Measurements from ENCODE around the gene GPR25. TPM values are rescaled to one million over a fixed set of nuclear protein-coding genes. Genes with fewer than 3 reads are reported as not detected.
A peak's percentile ranks its signal among the peaks of the same experiment; 100 is the strongest.

GPR25 gene
- total and polyA plus RNA-seq, 4 donors, result 0.44 to 0.63 TPM; not detected in 2

DNA sequence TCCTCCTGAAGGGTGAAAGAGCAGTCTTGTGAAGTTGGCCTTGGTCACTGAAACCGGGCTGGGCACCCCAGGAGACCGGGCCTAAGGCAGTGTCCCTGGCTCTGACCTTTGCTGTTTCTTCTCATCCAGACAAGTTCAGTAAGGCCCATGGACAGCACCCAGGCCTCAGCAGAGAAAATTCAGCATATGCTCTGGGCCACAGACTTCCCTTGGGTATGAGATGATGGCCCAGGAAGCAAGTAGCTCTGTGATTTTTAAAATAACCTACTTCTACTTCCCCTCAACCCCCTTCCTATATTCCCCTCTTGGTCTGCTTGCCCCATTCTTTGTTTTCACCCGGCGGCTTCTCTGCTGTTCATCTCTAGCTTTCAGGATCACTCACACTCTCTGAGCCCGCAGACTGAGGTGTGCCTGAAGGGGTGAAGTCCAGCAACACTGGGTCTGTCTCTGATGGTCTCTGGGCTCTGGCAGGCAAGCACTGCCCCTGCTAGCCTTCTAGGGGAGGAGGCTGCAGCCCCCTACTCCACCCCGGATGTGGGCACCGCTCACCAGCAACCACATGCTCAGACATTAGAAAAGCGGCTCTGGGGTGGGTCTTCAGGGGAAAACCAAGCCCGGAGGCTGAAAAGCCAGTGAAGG lies 2.9 kb upstream of the GPR25 start:
- 80% methylated on average over 6 of the region's 9 CpGs for WGBS (ENCODE audit: insufficient coverage)
- H3K36me3 ChIP-seq (ENCODE audit: control insufficient read depth, insufficient read depth, low read length), result no peaks in the 10 kb centered on the region
- no peak overlapping the region for H3K27ac ChIP-seq (ENCODE audit: low read depth, low read length)
- peaks cover 25% of the 10 kb centered on the region for H3K27me3 ChIP-seq (ENCODE audit: control insufficient read depth, insufficient read depth, low read length)
- no peaks in the 10 kb centered on the region for H3K9me3 ChIP-seq (ENCODE audit: control insufficient read depth, insufficient read depth, low read length)
- H3K4me1 ChIP-seq (ENCODE audit: control insufficient read depth, insufficient read depth, low read length), result peaks cover 27% of the 10 kb centered on the region
- DNase-seq (ENCODE audit: low read depth in 4 of 6, low spot score in 6 of 6), result no peak
- no peak overlapping the region for H3K4me3 ChIP-seq (ENCODE audit: low read depth, low read length)

DNA sequence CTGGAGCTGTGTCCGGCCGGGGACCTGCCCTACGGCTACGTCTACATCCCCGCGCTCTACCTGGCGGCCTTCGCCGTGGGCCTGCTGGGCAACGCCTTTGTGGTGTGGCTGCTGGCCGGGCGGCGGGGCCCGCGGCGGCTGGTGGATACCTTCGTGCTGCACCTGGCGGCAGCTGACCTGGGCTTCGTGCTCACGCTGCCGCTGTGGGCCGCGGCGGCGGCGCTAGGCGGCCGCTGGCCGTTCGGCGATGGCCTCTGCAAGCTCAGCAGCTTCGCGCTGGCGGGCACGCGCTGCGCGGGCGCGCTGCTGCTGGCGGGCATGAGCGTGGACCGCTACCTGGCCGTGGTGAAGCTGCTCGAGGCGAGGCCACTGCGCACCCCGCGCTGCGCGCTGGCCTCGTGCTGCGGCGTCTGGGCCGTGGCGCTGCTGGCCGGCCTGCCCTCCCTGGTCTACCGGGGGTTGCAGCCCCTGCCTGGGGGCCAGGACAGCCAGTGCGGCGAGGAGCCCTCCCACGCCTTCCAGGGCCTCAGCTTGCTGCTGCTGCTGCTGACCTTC lies 412 bp downstream of the GPR25 start:
- Histone ChIP-seq H3K4me1 (ENCODE audit: control insufficient read depth, insufficient read depth, low read length) (peaks cover 19% of the 10 kb centered on the region), H3K27ac (ENCODE audit: low read depth, low read length) (no peak overlapping the region), H3K36me3 (ENCODE audit: control insufficient read depth, insufficient read depth, low read length) (no peaks in the 10 kb centered on the region), H3K9me3 (ENCODE audit: control insufficient read depth, insufficient read depth, low read length) (no peaks in the 10 kb centered on the region), H3K4me3 (ENCODE audit: low read depth, low read length) (no peak overlapping the region), H3K27me3 (ENCODE audit: control insufficient read depth, insufficient read depth, low read length) (peaks cover 28% of the 10 kb centered on the region)
- peak in 3 of 6 donors; percentile 28 to 81 (median 71) for DNase-seq (ENCODE audit: low read depth in 4 of 6, low spot score in 6 of 6)
- WGBS (ENCODE audit: insufficient coverage), result 8% methylated on average over 61 of the region's 61 CpGs

DNA sequence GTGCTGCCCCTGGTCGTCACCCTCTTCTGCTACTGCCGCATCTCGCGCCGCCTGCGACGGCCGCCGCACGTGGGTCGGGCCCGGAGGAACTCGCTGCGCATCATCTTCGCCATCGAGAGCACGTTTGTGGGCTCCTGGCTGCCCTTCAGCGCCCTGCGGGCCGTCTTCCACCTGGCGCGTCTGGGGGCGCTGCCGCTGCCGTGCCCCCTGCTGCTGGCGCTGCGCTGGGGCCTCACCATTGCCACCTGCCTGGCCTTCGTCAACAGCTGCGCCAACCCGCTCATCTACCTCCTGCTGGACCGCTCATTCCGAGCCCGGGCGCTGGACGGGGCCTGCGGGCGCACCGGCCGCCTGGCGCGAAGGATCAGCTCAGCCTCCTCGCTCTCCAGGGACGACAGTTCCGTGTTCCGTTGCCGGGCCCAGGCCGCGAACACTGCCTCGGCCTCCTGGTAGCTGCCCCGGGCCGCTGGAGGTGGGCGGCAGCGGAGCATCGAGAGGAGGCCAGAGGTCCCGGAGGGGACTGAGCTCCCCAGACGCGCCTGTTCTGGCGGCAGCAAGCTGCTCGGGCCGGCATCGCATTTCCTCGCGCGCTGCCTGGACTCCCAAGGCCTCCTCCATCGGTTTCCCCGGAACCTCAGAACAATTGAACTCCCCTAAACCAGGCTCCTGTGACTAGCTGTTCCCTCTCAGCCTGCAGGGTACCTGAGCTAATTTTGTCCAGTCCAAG lies 1.1 kb downstream of the GPR25 start:
- H3K4me3 ChIP-seq (ENCODE audit: low read depth, low read length), result no peak overlapping the region
- H3K4me1 ChIP-seq (ENCODE audit: control insufficient read depth, insufficient read depth, low read length), result peaks cover 19% of the 10 kb centered on the region
- no peaks in the 10 kb centered on the region for H3K36me3 ChIP-seq (ENCODE audit: control insufficient read depth, insufficient read depth, low read length)
- no peaks in the 10 kb centered on the region for H3K9me3 ChIP-seq (ENCODE audit: control insufficient read depth, insufficient read depth, low read length)
- H3K27me3 ChIP-seq (ENCODE audit: control insufficient read depth, insufficient read depth, low read length), result peaks cover 28% of the 10 kb centered on the region
- H3K27ac ChIP-seq (ENCODE audit: low read depth, low read length), result no peak overlapping the region
- 12% methylated on average over 65 of the region's 66 CpGs for WGBS (ENCODE audit: insufficient coverage)
- DNase-seq (ENCODE audit: low read depth in 4 of 6, low spot score in 6 of 6), result no peak

DNA sequence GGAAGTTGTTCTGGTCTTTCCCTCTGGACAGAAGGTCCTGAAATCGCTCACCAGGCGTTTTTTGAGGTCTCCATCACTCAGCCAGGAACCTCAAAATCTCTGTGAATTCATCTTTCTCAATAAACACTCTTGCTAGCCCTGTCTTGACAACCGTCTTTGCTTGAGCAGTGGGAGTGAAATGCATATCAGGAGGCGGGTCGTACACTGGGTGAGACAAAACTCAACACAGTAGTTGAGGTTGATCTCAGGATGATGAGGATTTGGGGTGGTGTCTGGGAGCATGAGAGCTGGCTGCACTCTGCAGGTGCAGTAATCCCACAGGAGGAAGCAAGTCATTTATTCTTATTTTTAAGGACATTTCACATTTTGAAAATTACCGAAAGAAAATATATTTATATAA lies 1.9 kb downstream of the GPR25 start:
- H3K27me3 ChIP-seq (ENCODE audit: control insufficient read depth, insufficient read depth, low read length), result peaks cover 28% of the 10 kb centered on the region

DNA sequence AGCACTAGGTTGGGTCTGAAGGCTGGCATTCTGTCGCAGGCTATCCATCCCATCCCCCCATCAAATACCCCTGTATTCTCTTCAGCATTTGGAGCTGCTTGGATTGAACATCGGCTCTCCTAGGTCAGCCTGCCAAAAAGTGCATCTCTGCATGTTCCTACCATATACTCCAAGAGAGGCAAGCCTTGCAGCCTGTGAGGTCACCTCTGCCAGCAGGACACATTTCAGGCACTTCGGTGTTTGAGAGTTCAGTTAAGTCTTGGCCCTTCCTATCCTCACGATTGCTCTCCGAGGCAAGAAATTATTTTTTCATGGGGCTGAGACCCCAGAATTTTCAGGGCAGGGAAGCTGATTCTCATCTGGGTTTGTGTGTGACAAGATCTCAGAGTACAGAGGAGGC lies 2.6 kb downstream of the GPR25 start:
- 85% methylated on average over 3 of the region's 5 CpGs for whole genome bisulfite sequencing (ENCODE audit: insufficient coverage)
- no peak overlapping the region for H3K27ac ChIP-seq (ENCODE audit: low read depth, low read length)
- peaks cover 28% of the 10 kb centered on the region for H3K27me3 ChIP-seq (ENCODE audit: control insufficient read depth, insufficient read depth, low read length)
- H3K4me3 ChIP-seq (ENCODE audit: low read depth, low read length), result no peak overlapping the region
- H3K9me3 ChIP-seq (ENCODE audit: control insufficient read depth, insufficient read depth, low read length), result no peaks in the 10 kb centered on the region
- H3K4me1 ChIP-seq (ENCODE audit: control insufficient read depth, insufficient read depth, low read length), result peaks cover 19% of the 10 kb centered on the region
- no peaks in the 10 kb centered on the region for H3K36me3 ChIP-seq (ENCODE audit: control insufficient read depth, insufficient read depth, low read length)
- DNase-seq (ENCODE audit: low read depth in 4 of 6, low spot score in 6 of 6), result no peak

More for the DNA sequence above, 1.9 kb downstream of the GPR25 start:
- Histone ChIP-seq H3K4me3 (ENCODE audit: low read depth, low read length) (no peak overlapping the region), H3K4me1 (ENCODE audit: control insufficient read depth, insufficient read depth, low read length) (peaks cover 19% of the 10 kb centered on the region), H3K36me3 (ENCODE audit: control insufficient read depth, insufficient read depth, low read length) (no peaks in the 10 kb centered on the region), H3K9me3 (ENCODE audit: control insufficient read depth, insufficient read depth, low read length) (no peaks in the 10 kb centered on the region), H3K27ac (ENCODE audit: low read depth, low read length) (no peak overlapping the region)
- DNase-seq (ENCODE audit: low read depth in 4 of 6, low spot score in 6 of 6), result no peak
- no CpG with 5 or more reads among the region's 6 CpGs for WGBS (ENCODE audit: insufficient coverage)

DNA sequence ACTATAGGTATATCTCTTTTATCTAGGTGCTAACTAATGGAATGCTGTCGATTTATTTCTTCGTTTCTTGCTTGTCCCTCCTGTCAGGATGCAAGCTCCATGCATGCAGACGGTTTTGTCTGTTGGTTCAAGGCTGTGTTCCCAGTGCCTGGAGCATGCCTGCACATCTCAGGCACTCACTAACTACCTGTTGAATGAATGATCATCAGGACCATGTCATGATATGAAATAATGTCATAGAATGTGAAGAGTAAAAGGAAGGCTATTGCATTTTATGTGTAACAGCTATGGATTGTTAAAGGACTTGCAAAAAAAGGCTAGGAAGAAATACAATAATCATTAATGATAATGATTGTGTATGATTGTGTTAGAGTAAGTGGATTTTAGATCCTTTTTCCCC lies 4.2 kb downstream of the GPR25 start:
- Histone ChIP-seq H3K4me1 (ENCODE audit: control insufficient read depth, insufficient read depth, low read length) (peaks cover 19% of the 10 kb centered on the region), H3K9me3 (ENCODE audit: control insufficient read depth, insufficient read depth, low read length) (no peaks in the 10 kb centered on the region), H3K36me3 (ENCODE audit: control insufficient read depth, insufficient read depth, low read length) (no peaks in the 10 kb centered on the region), H3K27me3 (ENCODE audit: control insufficient read depth, insufficient read depth, low read length) (peaks cover 24% of the 10 kb centered on the region), H3K27ac (ENCODE audit: low read depth, low read length) (no peak overlapping the region), H3K4me3 (ENCODE audit: low read depth, low read length) (no peak overlapping the region)
- WGBS (ENCODE audit: insufficient coverage), result 89% methylated on average over 2 of the region's 3 CpGs
- no peak for DNase-seq (ENCODE audit: low read depth in 4 of 6, low spot score in 6 of 6)

DNA sequence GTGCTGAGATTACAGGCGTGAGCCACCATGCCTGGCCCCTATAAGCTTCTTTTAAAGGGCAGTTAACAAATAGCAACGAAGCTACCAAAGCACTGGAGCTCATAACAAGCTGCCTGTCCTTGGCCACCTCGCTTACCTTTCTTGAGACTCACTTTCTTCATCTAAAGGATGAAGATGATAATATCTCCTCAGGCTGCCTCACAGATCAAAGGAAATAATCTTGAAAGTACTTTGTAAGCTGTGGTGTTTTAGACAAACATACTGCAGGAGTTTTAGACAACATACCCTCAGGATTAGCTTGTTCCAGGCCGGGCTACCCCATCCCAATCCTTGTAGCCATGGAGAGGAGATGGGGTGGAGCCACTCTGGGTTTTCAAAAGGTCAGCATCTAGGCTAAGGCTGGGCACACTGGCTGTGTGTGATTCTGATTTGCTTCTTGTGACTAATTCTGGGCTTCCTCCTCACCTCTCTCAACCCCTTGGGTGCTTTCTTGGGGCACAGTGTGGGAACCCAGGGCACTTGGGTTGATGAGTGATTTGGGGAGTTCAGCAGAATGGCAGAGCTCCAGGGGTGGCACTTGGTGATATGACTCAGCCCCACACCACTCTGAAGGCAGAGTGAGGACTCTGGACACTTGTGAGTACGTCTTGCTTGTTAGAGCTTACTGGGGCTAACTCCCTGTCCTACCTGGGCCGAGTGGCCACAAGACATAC lies 5.2 kb downstream of the GPR25 start:
- DNase-seq (ENCODE audit: low read depth in 4 of 6, low spot score in 6 of 6), result no peak
- Histone ChIP-seq H3K4me1 (ENCODE audit: control insufficient read depth, insufficient read depth, low read length) (peaks cover 11% of the 10 kb centered on the region), H3K27ac (ENCODE audit: low read depth, low read length) (no peak overlapping the region), H3K4me3 (ENCODE audit: low read depth, low read length) (no peak overlapping the region), H3K36me3 (ENCODE audit: control insufficient read depth, insufficient read depth, low read length) (no peaks in the 10 kb centered on the region), H3K27me3 (ENCODE audit: control insufficient read depth, insufficient read depth, low read length) (peaks cover 17% of the 10 kb centered on the region), H3K9me3 (ENCODE audit: control insufficient read depth, insufficient read depth, low read length) (no peaks in the 10 kb centered on the region)
- WGBS (ENCODE audit: insufficient coverage), result 86% methylated on average over 1 of the region's 6 CpGs

DNA sequence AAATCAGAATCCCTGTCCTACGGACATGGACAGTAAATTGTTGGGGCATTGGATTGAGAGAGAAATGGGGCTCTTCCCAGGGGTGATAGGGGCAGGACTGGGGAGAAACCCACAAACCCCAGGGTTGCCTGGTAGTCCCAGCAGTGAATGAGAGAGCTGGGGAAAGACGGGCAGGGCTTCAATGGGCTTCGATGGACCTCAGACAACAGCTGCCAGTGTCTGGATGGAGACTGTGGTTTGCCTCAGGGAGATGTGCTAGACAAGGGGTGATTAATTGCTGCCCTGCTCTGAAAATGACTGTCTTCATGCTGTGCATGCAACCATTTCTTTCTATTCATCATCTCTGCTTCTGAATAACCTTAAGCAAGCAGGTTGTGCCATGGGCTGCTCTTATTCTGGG lies 7.4 kb downstream of the GPR25 start:
- peak in 2 of 6 donors; percentile 25 to 34 for DNase-seq (ENCODE audit: low read depth in 4 of 6, low spot score in 6 of 6)
- Histone ChIP-seq H3K4me3 (ENCODE audit: low read depth, low read length) (no peak overlapping the region), H3K27ac (ENCODE audit: low read depth, low read length) (no peak overlapping the region), H3K9me3 (ENCODE audit: control insufficient read depth, insufficient read depth, low read length) (no peaks in the 10 kb centered on the region), H3K36me3 (ENCODE audit: control insufficient read depth, insufficient read depth, low read length) (no peaks in the 10 kb centered on the region), H3K27me3 (ENCODE audit: control insufficient read depth, insufficient read depth, low read length) (peaks cover 1% of the 10 kb centered on the region), H3K4me1 (ENCODE audit: control insufficient read depth, insufficient read depth, low read length) (no peaks in the 10 kb centered on the region)
- WGBS (ENCODE audit: insufficient coverage), result 20% methylated on average over 3 of the region's 3 CpGs

DNA sequence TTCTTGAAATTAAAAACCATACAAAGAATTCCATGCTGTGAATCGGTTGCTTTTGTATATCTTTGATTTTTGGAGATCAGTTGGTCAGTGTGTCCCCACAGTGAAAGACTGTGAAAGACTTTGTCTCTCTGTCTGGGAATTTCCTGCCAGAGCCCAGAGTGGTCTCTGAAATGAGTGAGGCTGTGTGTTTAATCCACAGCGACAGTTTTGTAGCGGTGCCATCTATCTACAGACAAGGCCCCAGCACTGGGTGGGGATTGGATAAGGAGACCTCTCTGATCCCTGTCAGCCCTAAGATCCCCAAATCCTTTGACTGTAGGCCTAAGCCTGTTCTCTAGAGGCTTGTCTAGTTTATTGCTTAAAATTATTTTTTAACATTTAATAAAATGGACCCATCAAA lies 10.3 kb downstream of the GPR25 start:
- H3K9me3 ChIP-seq (ENCODE audit: control insufficient read depth, insufficient read depth, low read length), result no peaks in the 10 kb centered on the region
- DNase-seq (ENCODE audit: low read depth in 4 of 6, low spot score in 6 of 6), result no peak
- 79% methylated on average over 2 of the region's 3 CpGs for WGBS (ENCODE audit: insufficient coverage)

More for the DNA sequence above, 10.3 kb downstream of the GPR25 start:
- H3K36me3 ChIP-seq (ENCODE audit: control insufficient read depth, insufficient read depth, low read length), result no peaks in the 10 kb centered on the region
- H3K4me3 ChIP-seq (ENCODE audit: low read depth, low read length), result no peak overlapping the region
- peaks cover 2% of the 10 kb centered on the region for H3K27me3 ChIP-seq (ENCODE audit: control insufficient read depth, insufficient read depth, low read length)
- H3K27ac ChIP-seq (ENCODE audit: low read depth, low read length), result no peak overlapping the region
- H3K4me1 ChIP-seq (ENCODE audit: control insufficient read depth, insufficient read depth, low read length), result no peaks in the 10 kb centered on the region
